ENCODE measurements around the gene TDP2.

GRCh38 chr6:24704468-24704867 lies 37.8 kb upstream of the TDP2 start:
- TF ChIP-seq CTCF (IDR thresholded peaks at IDR 0.05) (no peak), POLR2A (IDR thresholded peaks at IDR 0.05) (no peak)

Measured in stomach (tissue), 4 donors.